GM12878 (cell line): Measurements from ENCODE around the gene SLC5A10. TPM values are rescaled to one million over a fixed set of nuclear protein-coding genes. Genes with fewer than 3 reads are reported as not detected.

Experiments
- BACH1 ChIP-seq: fragments of 450-650 bp; IDR thresholded peaks from 2 replicates; pipeline ENCODE4 v1.6.1; 2017; ENCODE audit warnings: mild to moderate bottlenecking, borderline replicate concordance
- CBX3 ChIP-seq: fragments of 200-600 bp; sonication (generic); IDR thresholded peaks from 2 replicates; pipeline ENCODE4 v1.6.1; 2016; ENCODE audit warnings: low read depth, borderline replicate concordance
- CEBPB ChIP-seq, 2 experiments: fragments of 150-350 bp in 1 of 2; IDR thresholded peaks; 2 replicates each; pipeline ENCODE4 v1.6.1; 2012 to 2014; ENCODE audit warnings: low read depth in 2 of 2, low read length in 2 of 2, borderline replicate concordance in 1 of 2, inconsistent platforms in 1 of 2
- CHD2 ChIP-seq: IDR thresholded peaks from 2 replicates; pipeline ENCODE4 v1.6.1; 2011; ENCODE audit warnings: low read depth, low read length, improper control_type of control experiment, borderline replicate concordance
- CREB1 ChIP-seq: IDR thresholded peaks from 2 replicates; pipeline ENCODE4 v1.6.1; 2012; ENCODE audit warnings: low read depth, mild to moderate bottlenecking, inconsistent platforms
- EP300 ChIP-seq, 2 experiments: fragments of 150-350 bp in 1 of 2; IDR thresholded peaks; 2 replicates each; pipeline ENCODE4 v1.6.1; 2011 to 2012; ENCODE audit warnings: low read depth in 2 of 2, low read length in 2 of 2, borderline replicate concordance in 1 of 2, improper control_type of control experiment in 1 of 2, inconsistent platforms in 1 of 2; ENCODE audit not compliant: control insufficient read depth in 1 of 2
- LARP7 ChIP-seq: fragments of 450-650 bp; IDR thresholded peaks from 2 replicates; pipeline ENCODE4 v1.6.1; 2017; ENCODE audit warnings: mild to moderate bottlenecking
- MEF2B ChIP-seq: fragments of 450-650 bp; IDR thresholded peaks from 2 replicates; pipeline ENCODE4 v1.6.1; 2018; ENCODE audit warnings: mild to moderate bottlenecking, moderate library complexity; ENCODE audit not compliant: partially characterized antibody, poor library complexity, severe bottlenecking
- MLLT1 ChIP-seq: fragments of 450-650 bp; IDR thresholded peaks from 2 replicates; pipeline ENCODE4 v1.6.1; 2016; ENCODE audit warnings: mild to moderate bottlenecking
- MYB ChIP-seq: fragments of 150-350 bp; IDR thresholded peaks from 2 replicates; pipeline ENCODE4 v1.6.1; 2014; ENCODE audit warnings: mild to moderate bottlenecking, low read depth, low read length, borderline replicate concordance
- NFYA ChIP-seq: IDR thresholded peaks from 2 replicates; pipeline ENCODE4 v1.6.1; 2011; ENCODE audit warnings: low read depth, mild to moderate bottlenecking, low read length, improper control_type of control experiment, borderline replicate concordance
- NR2F1 ChIP-seq: fragments of 450-650 bp; conservative IDR thresholded peaks from 2 replicates; pipeline ENCODE4 v1.6.1; 2017; ENCODE audit warnings: mild to moderate bottlenecking
- PML ChIP-seq: IDR thresholded peaks from 2 replicates; pipeline ENCODE4 v1.6.1; 2012; ENCODE audit warnings: low read length, inconsistent platforms
- RAD51 ChIP-seq: fragments of 450-650 bp; IDR thresholded peaks from 2 replicates; pipeline ENCODE4 v1.6.1; 2016; ENCODE audit warnings: moderate library complexity, mild to moderate bottlenecking, inconsistent platforms
- RCOR1 ChIP-seq: conservative IDR thresholded peaks from 2 replicates; pipeline ENCODE4 v1.6.1; 2012; ENCODE audit warnings: low read depth, low read length, improper control_type of control experiment
- SIN3A ChIP-seq: IDR thresholded peaks from 2 replicates; pipeline ENCODE4 v1.6.1; 2012; ENCODE audit warnings: low read depth, low read length, improper control_type of control experiment
- SMAD1 ChIP-seq: fragments of 450-650 bp; IDR thresholded peaks from 2 replicates; pipeline ENCODE4 v1.6.1; 2018; ENCODE audit warnings: mild to moderate bottlenecking, low read depth; ENCODE audit not compliant: partially characterized antibody
- STAT1 ChIP-seq: fragments of 450-650 bp; conservative IDR thresholded peaks from 2 replicates; pipeline ENCODE4 v1.6.1; 2014; ENCODE audit warnings: antibody characterized with exemption, mild to moderate bottlenecking
- STAT3 ChIP-seq: IDR thresholded peaks from 2 replicates; pipeline ENCODE4 v1.6.1; 2011; ENCODE audit warnings: low read depth, low read length, improper control_type of control experiment
- ZNF207 ChIP-seq: fragments of 450-650 bp; IDR thresholded peaks from 2 replicates; pipeline ENCODE4 v1.6.1; 2014; ENCODE audit warnings: antibody characterized with exemption, mild to moderate bottlenecking, borderline replicate concordance
- ZNF622 ChIP-seq: fragments of 450-650 bp; IDR thresholded peaks from 2 replicates; pipeline ENCODE4 v1.6.1; 2017; ENCODE audit warnings: mild to moderate bottlenecking, inconsistent platforms
- ZNF687 ChIP-seq: fragments of 450-650 bp; IDR thresholded peaks from 2 replicates; pipeline ENCODE4 v1.6.1; 2017; ENCODE audit warnings: mild to moderate bottlenecking, moderate library complexity
- polyA plus RNA-seq, 11 experiments: library from polyadenylated mRNA; depleted of rRNA in 4 of 11; unstranded in 6 of 11; stranded (reverse) in 5 of 11; fragments of >200 nt; fragmentation: Nextera tagmentation in 4 of 11; fragmentation: Illumina TruSeq in 1 of 11; extraction: Ambion mirVana in 4 of 11; extraction: Trizol in 1 of 11; gene quantifications; 1 replicate in 1 of 11; 2 replicates in 10 of 11; pipeline versions ENCODE4 v1.2.1 to v1.2.3, GENCODE V29; 2011 to 2016; ENCODE audit warnings: inconsistent platforms in 2 of 11, missing spikeins in 2 of 11, low read depth in 1 of 11
- total RNA-seq, 4 experiments: library from RNA; depleted of rRNA in 3 of 4; stranded (reverse); fragments of >200 nt in 3 of 4; fragmentation: Illumina TruSeq in 1 of 4; extraction: Trizol in 1 of 4; gene quantifications; 2 replicates each; pipeline versions ENCODE4 v1.2.1 to v1.2.3, GENCODE V29; 2013 to 2021
- TF ChIP-seq, protein P1 (sequence below): fragments of 450-650 bp; IDR thresholded peaks from 2 replicates; pipeline ENCODE4 v1.6.1; 2017; ENCODE audit warnings: borderline replicate concordance
- TF ChIP-seq, protein P2 (sequence below): IDR thresholded peaks from 2 replicates; pipeline ENCODE4 v1.6.1; 2011; ENCODE audit warnings: borderline replicate concordance, low read depth, mild to moderate bottlenecking, moderate library complexity, mixed read lengths, low read length; ENCODE audit not compliant: insufficient read depth; ENCODE audit errors: extremely low read length

The SLC5A10 gene
- total and polyA plus RNA-seq, 10 of the 15 experiments (the other 5 are each of a cell fraction or from before 2014, with no cell fraction given), result under 0.01 to 0.18 (median 0.07) TPM; not detected in 4

GRCh38 chr17:18920911-18921441 is 31.0 kb upstream of the SLC5A10 start (continued):
- no peak for TF ChIP-seq MYB
- TF ChIP-seq, protein P1, sequence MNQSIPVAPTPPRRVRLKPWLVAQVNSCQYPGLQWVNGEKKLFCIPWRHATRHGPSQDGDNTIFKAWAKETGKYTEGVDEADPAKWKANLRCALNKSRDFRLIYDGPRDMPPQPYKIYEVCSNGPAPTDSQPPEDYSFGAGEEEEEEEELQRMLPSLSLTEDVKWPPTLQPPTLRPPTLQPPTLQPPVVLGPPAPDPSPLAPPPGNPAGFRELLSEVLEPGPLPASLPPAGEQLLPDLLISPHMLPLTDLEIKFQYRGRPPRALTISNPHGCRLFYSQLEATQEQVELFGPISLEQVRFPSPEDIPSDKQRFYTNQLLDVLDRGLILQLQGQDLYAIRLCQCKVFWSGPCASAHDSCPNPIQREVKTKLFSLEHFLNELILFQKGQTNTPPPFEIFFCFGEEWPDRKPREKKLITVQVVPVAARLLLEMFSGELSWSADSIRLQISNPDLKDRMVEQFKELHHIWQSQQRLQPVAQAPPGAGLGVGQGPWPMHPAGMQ, result no peak
- TF ChIP-seq, protein P2, sequence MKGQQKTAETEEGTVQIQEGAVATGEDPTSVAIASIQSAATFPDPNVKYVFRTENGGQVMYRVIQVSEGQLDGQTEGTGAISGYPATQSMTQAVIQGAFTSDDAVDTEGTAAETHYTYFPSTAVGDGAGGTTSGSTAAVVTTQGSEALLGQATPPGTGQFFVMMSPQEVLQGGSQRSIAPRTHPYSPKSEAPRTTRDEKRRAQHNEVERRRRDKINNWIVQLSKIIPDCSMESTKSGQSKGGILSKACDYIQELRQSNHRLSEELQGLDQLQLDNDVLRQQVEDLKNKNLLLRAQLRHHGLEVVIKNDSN, result no peak
- no peak for TF ChIP-seq CBX3
- peak; percentile 67; the same call in 1 of the 2 replicates for TF ChIP-seq ZNF207
- no peak for TF ChIP-seq BACH1
- TF ChIP-seq ZNF622, result no peak
- no peak for TF ChIP-seq MEF2B
- no peak for TF ChIP-seq RAD51
- no peak for TF ChIP-seq LARP7
- no peak for TF ChIP-seq PML
- 0 out of 2 replicates have a peak, but pooled peaks have one; percentile 34 for TF ChIP-seq CHD2
- TF ChIP-seq STAT1, result no peak
- no peak for TF ChIP-seq NFYA
- no peak for TF ChIP-seq STAT3
- TF ChIP-seq MLLT1, result peak; percentile 78
- no peak for TF ChIP-seq RCOR1
- TF ChIP-seq CREB1, result 0 out of 2 replicates have a peak, but pooled peaks have one; percentile 21
- TF ChIP-seq ZNF687, result peak; percentile 67
- peak in 1 of 2 experiments; percentile 51; a peak in 2 of 4 replicates for TF ChIP-seq EP300 (IDR thresholded peaks at IDR 0.05; ENCODE audit: borderline replicate concordance in 1 of 2, control insufficient read depth in 1 of 2, low read depth in 2 of 2, low read length in 2 of 2)
- no peak for TF ChIP-seq CEBPB (IDR thresholded peaks at IDR 0.05; ENCODE audit: borderline replicate concordance in 1 of 2, low read depth in 2 of 2, low read length in 2 of 2)
- no peak for TF ChIP-seq SIN3A
- TF ChIP-seq SMAD1, result peak; percentile 57
- TF ChIP-seq NR2F1, result peak; percentile 91
- TF ChIP-seq, all 136 proteins: peak for 26
